Hepatocyte (in vitro differentiated cells): Measurements from ENCODE around the gene SH3RF3.

Experiments used
- EZH2phosphoT487 ChIP-seq: fragments of 200-600 bp; sonication (generic); IDR thresholded peaks from one replicate; pipeline ENCODE4 v1.6.1; 2018; ENCODE audit warnings: antibody characterized with exemption, mild to moderate bottlenecking, low read depth, moderate library complexity; ENCODE audit not compliant: unreplicated experiment, severe bottlenecking
- TF ChIP-seq, protein P1 (sequence below): fragments of 200-600 bp; sonication (generic); IDR thresholded peaks from 2 replicates; pipeline ENCODE4 v1.5.1; 2016; ENCODE audit warnings: antibody characterized with exemption, mild to moderate bottlenecking; ENCODE audit not compliant: poor library complexity

DNA sequence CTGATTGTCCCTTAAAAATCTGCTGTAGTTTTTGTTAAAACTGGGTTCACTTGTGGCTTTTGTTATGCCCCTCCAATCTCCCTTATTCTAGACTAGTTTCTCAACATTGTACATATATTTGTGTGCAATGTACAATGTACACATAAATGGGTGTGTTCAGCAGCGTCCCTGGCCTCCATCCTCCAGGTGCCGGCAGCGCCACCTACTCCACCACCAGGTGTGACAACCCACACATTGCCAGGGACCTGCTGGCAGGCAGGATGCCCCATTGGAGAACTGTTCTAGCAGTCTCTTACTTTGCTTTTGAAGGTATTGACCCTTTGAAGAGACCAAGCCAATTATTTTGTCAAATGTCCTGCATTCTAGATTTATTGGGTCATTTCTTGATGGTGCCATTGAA, 75.4 kb downstream of the SH3RF3 start:
- TF ChIP-seq, protein P1, sequence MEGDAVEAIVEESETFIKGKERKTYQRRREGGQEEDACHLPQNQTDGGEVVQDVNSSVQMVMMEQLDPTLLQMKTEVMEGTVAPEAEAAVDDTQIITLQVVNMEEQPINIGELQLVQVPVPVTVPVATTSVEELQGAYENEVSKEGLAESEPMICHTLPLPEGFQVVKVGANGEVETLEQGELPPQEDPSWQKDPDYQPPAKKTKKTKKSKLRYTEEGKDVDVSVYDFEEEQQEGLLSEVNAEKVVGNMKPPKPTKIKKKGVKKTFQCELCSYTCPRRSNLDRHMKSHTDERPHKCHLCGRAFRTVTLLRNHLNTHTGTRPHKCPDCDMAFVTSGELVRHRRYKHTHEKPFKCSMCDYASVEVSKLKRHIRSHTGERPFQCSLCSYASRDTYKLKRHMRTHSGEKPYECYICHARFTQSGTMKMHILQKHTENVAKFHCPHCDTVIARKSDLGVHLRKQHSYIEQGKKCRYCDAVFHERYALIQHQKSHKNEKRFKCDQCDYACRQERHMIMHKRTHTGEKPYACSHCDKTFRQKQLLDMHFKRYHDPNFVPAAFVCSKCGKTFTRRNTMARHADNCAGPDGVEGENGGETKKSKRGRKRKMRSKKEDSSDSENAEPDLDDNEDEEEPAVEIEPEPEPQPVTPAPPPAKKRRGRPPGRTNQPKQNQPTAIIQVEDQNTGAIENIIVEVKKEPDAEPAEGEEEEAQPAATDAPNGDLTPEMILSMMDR = no peak
- no peak for TF ChIP-seq EZH2phosphoT487
